Activated CD4-positive, CD25-positive, alpha-beta regulatory T cell treated with anti-CD3 and anti-CD28 coated beads, Interleukin-2, amount 50 U/mL, for 72 hours (primary cell): ENCODE data around the gene SH3BP4.
"Not testable (repeated sequence)": the region's sequence is repeated elsewhere in the genome, so short reads cannot be mapped to it uniquely, and the experiment has no call there.

ENCODE experiments used
- DNase-seq: peaks from one replicate; pipeline ENCODE4 v3.0.0; 2021

The SH3BP4 gene

GRCh38 chr2:235001237-235002133 lies 49.7 kb downstream of the SH3BP4 start:
- DNase-seq: no peak

GRCh38 chr2:235002198-235003095 lies 50.6 kb downstream of the SH3BP4 start:
- no peak for DNase-seq

GRCh38 chr2:235003096-235003775 lies 51.4 kb downstream of the SH3BP4 start:
- DNase-seq: no peak

- no peak for DNase-seq
These were observed 52.6 kb downstream of the SH3BP4 start for GRCh38 chr2:235004329-235004903.

GRCh38 chr2:235005023-235005422 lies 53.2 kb downstream of the SH3BP4 start:
- DNase-seq: no peak

- DNase-seq: no peak
These were observed 53.9 kb downstream of the SH3BP4 start for GRCh38 chr2:235005603-235006259.

GRCh38 chr2:235006461-235006860 lies 54.6 kb downstream of the SH3BP4 start:
- no peak for DNase-seq

GRCh38 chr2:235006986-235007385 lies 55.2 kb downstream of the SH3BP4 start:
- DNase-seq: no peak

- no peak for DNase-seq
These were observed 56.0 kb downstream of the SH3BP4 start for GRCh38 chr2:235007664-235008457.

- DNase-seq: no peak
These were observed 56.8 kb downstream of the SH3BP4 start for GRCh38 chr2:235008584-235009044.

GRCh38 chr2:235009081-235009480 lies 57.3 kb downstream of the SH3BP4 start:
- no peak for DNase-seq

GRCh38 chr2:235010117-235010714 lies 58.4 kb downstream of the SH3BP4 start:
- no peak for DNase-seq

GRCh38 chr2:235011607-235011928 lies 59.8 kb downstream of the SH3BP4 start:
- DNase-seq: no peak

GRCh38 chr2:235011929-235012631 lies 60.3 kb downstream of the SH3BP4 start:
- DNase-seq: no peak

- no peak for DNase-seq
These were observed 65.6 kb downstream of the SH3BP4 start for GRCh38 chr2:235017441-235017840.

- DNase-seq: no peak
These were observed 67.0 kb downstream of the SH3BP4 start for GRCh38 chr2:235018838-235019237.

GRCh38 chr2:235020141-235020540 lies 68.3 kb downstream of the SH3BP4 start:
- not testable (repeated sequence) for DNase-seq

- DNase-seq: no peak
These were observed 69.9 kb downstream of the SH3BP4 start for GRCh38 chr2:235021752-235022151.

- DNase-seq: no peak
These were observed 72.5 kb downstream of the SH3BP4 start for GRCh38 chr2:235024191-235024860.
